NCI-H2227 treated with DMSO at 0.1 percent for 48 hours (cell line): ENCODE data around the gene NXF1.
A peak's percentile ranks its signal among the peaks of the same experiment; 100 is the strongest.
"Not testable (repeated sequence)": the region's sequence is repeated elsewhere in the genome, so short reads cannot be mapped to it uniquely, and the experiment has no call there.

ENCODE experiments used
- DNase-seq: peaks from one replicate; lab custom pipeline; 2025; lab: John Stamatoyannopoulos, UW

The NXF1 gene

GRCh38 chr11:62832336-62833234 is 27.3 kb upstream of the NXF1 start, which contains the start of gene TEX54:
TSS of gene TEX54 (minus strand) at chr11:62832841.
- no peak for DNase-seq

- DNase-seq, result peak; percentile 98
Observed at GRCh38 chr11:62831520-62832335, 26.5 kb upstream of the NXF1 start, which contains the start of gene STX5. TSS of gene STX5 (minus strand) at chr11:62832051. CDS start at chr11:62831243, 808 bp downstream.

GRCh38 chr11:62830904-62831519 is 25.8 kb upstream of the NXF1 start:
- peak; percentile 63 for DNase-seq

- not testable (repeated sequence) for DNase-seq
Observed at GRCh38 chr11:62828130-62828529, 22.9 kb upstream of the NXF1 start.

GRCh38 chr11:62823677-62824076 is 18.4 kb upstream of the NXF1 start:
- DNase-seq, result no peak

- DNase-seq, result no peak
Observed at GRCh38 chr11:62817129-62817528, 11.9 kb upstream of the NXF1 start.

GRCh38 chr11:62816557-62816956 is 11.3 kb upstream of the NXF1 start:
- no peak for DNase-seq

- no peak for DNase-seq
Observed at GRCh38 chr11:62811659-62812058, 6.4 kb upstream of the NXF1 start.

GRCh38 chr11:62810748-62811147 is 5.5 kb upstream of the NXF1 start:
- no peak for DNase-seq

GRCh38 chr11:62806611-62807121 is 1.4 kb upstream of the NXF1 start:
- peak; percentile 16 for DNase-seq

GRCh38 chr11:62805961-62806441 is 761 bp upstream of the NXF1 start:
- no peak for DNase-seq

- no peak for DNase-seq
Observed at GRCh38 chr11:62804310-62805075, 747 bp downstream of the NXF1 start.

GRCh38 chr11:62801071-62801470 is 4.2 kb downstream of the NXF1 start:
- DNase-seq, result no peak

GRCh38 chr11:62799486-62799885 is 5.8 kb downstream of the NXF1 start:
- DNase-seq, result no peak

GRCh38 chr11:62796281-62796680 is 9.0 kb downstream of the NXF1 start:
- no peak for DNase-seq

- no peak for DNase-seq
Observed at GRCh38 chr11:62794201-62794775, 11.0 kb downstream of the NXF1 start.

- no peak for DNase-seq
Observed at GRCh38 chr11:62792202-62792575, 13.1 kb downstream of the NXF1 start.

GRCh38 chr11:62791501-62792201 is 13.6 kb downstream of the NXF1 start, which contains the start of gene TMEM223:
TSS of gene TMEM223 (minus strand) at chr11:62792006. CDS start at chr11:62791994, 12 bp downstream.
- peak; percentile 90 for DNase-seq

GRCh38 chr11:62789576-62789975 is 15.7 kb downstream of the NXF1 start:
- DNase-seq, result no peak

GRCh38 chr11:62788991-62789390 is 16.2 kb downstream of the NXF1 start:
- DNase-seq, result no peak
